AG08395 (cell line): ENCODE results near the gene TENT4B.

Source experiments
- DNase-seq: peaks from one replicate; pipeline ENCODE4 v3.0.0; 2012; ENCODE audit warnings: mixed read lengths, low spot score

The TENT4B gene

DNA sequence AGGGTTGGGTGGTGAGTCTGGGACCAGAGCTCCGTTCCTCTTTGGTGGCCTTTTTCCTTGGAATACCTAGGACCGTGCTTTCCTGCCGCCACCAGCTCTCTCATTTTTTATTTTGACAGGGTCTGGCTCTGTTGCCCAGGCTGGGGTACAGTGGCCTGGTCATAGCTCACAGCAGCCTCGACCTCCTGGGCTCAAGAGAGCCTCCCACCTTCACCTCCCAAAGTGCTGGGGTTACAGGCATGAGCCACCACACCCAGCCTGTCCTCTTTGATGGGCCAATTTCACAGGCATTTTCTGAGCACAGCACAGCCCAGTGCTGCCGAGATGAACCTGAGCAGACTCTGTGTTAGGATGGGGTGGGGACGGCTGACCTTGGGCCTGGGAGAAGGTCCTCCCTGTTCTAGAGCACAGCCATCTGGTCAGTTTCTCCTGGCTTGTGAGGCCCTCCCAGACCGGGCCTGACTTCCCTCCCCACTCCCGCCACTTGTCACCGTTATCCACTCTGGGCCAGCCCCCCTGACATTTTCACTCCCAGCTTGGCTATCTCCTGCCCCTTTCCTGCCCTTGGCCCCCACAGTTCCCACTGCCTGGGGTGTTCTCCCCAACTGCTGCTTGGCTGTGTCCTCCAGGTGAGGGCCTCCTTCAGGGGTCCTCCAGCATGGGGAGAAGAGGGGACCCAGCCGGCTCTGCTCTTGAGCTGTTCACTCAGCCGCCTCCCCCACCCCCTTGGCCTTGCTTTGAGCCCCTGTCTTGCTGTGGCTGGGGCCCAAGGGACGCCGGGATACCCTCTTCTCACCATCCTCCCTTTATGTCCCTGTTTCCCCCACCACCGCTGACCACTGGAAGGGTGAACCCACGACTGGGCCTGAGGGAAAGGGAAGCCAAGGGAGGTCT lies 118.3 kb downstream of the TENT4B start:
- DNase-seq = no peak

DNA sequence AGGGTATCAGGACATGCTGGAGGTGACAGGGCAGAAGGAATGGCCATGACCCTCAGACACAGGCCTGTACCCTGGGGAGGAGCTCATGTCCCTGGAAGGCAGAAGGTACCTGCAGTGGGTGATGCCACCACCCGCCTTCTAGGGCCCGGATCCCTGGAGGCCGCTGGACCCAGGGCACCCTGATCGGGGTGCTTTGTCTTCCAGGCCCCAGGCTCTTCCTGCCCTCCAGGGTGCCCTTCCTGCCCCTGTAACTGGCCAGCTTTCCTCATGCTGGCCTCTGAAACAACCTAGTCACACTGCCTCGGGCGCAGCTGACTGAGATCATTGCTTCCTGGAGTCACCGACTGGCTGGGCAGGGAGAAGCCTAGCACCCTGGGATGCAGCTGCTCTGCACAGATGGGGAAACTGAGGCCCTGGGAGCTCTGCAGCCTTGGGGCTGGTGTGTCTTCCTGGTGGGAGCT lies 119.0 kb downstream of the TENT4B start:
- DNase-seq = no peak

DNA sequence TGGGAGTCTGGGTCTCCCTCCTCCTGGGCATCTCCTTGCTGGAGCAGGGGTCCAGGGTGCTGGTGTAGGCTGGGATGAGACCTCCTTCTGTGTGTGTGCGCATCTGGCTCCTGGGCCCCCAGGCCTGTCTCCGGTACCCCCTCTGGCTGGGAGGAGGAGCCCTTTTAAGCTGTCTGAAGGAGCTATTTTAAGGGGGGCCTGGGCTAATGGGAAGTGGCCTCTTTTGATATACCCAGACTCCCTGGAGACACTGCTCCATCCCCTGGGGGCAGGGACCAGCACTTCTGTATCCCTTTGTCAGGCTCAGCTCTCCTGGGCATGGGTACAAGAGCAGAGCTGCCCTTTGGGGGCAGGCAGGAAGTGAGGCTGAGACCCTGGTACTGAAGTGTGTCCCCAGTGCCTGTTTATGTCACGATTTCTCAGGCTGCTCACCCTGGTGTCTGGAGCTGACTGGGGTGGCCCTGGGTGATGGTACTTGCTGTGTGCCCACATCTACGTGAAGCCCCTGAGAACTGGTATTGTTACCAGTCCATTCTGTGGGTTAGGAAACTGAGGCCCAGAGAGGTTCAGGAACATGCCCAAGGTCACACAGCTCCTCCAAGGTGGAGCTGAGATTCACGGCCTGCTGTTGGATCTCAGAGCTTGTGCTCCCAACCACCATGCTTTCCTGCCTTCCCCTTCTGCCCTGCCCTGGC lies 119.7 kb downstream of the TENT4B start:
- no peak for DNase-seq

DNA sequence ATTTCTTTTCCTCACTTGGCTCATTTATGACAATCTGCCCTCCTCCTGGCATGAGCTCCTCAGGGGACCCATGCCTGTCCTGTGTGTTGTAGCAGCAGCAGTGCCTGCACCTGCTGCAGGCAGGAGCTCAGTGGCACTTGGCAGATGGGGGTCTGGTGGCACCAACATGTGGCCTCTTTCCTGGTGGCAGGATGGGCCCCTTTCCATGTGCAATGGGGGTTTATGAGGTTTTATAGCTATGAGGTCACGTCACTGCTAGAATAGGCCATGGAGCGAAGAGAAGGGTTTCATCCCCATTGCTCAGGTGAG lies 120.2 kb downstream of the TENT4B start:
- DNase-seq = no peak

DNA sequence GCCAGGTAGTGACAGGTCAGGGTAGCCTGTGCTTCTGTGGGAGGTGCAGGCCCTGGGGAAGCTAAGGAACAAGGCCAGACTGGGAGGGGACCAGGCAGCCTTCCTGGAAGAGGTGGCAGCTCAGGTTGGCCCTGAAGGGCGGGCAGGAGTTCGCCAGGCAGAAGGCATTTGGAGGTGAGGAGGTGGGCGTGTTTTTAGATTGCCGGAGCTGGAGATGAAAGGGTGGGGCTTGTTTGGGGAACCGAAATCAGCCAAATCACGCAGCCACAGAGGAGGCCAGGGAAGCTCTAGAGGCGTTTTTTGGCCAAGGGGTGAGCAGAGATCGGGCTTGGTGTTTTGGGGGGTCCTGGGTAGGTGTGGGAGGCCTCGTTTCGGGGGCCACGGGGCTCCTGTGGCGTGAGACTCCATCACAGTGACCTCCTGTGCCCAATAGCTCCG lies 120.8 kb downstream of the TENT4B start:
- no peak for DNase-seq

DNA sequence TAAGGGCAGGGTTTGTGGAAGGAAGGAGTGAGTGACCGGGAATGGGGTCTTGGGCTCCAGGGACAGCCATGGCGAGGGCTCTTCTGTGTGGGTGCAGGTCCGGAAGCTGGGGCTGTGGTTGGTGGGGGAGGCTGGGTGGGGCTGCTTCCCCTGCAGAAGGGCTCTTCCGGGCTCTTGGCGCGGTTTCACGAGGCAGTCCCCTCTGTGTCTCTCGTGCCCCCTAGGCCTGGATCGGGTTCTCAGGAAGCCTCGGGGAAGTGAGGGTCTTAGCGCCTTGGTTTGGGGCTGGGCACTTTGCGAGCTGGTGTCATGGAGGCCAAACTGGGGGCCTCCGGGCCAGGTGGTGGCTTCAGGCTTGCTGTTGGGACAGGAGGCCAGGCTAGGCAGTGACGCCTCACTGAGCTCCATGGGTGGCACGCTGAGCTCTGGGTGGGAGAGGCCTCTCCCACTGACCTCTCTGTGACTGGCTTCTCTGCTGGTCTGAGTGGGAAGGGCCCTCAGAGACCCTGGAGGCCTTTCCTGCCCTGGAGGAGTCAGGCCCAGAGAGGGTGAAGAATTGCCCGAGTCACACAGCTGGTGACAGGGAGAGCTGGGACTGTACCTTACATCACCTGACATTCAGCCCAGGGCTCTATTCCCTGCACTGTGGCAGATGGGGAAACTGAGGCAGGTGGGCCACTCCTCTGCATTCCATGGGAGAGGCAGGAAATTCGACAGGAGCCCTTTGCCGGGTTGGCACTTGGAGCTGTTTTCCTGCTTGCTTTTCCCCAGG lies 121.4 kb downstream of the TENT4B start:
- DNase-seq = no peak

DNA sequence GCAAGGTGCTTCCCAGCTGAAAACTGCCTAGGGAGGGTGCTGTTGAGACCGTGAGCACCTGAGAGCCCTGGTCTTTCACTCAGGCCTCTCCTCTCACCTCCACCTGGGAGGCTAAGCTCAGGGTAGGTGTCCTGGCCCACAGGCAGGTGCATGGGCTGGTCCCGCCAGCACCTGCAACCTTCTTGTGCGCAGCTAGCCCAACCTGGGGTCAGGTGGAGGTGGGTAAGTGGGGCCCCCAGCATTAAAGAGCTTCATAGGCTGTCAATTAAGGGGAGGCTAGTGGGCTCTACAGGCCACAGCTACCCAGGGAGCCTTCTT lies 122.0 kb downstream of the TENT4B start:
- DNase-seq = no peak

DNA sequence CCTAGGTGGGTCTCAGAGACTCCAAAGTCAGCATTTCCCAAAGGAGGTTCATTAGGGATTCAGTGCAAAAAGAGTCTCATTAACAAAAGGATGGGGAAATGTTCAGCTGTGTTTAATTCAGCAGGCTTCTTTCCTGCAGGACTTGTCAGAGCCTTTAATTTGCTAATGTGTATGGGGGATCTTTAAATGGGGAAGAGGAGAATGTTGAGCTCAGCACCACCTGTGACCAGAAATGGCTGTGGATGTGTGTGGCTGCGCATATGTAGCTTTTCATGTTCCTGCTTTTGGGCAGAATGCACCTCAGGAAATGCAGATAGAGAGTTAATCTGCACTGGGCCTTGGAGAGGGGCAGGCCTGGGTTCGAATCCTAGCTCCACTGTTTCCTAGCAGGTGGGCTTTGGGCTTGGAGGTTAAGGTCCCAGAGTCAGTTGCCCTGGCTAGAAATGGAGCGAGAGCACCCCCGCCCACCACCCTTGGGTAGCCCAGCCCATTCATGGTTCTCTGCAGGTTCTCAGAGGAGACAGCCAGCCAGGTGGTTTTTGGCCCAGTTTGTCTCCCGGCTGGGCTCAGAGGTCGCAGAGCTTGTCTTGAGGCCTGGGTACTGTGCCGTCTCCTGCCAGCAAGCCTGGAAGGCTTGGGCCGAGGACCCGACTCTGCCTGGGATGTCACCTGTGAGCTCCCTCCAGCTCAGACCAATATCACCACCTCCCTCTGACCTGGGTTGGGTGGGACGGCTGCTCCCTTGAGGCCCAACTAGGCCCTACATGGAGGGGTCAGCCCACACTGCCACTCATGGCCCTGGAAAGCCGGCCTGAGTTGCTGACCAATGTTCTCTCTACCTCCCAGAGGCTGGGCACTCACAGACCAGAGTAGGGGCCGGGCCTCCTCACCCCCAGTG lies 122.6 kb downstream of the TENT4B start:
- no peak for DNase-seq

DNA sequence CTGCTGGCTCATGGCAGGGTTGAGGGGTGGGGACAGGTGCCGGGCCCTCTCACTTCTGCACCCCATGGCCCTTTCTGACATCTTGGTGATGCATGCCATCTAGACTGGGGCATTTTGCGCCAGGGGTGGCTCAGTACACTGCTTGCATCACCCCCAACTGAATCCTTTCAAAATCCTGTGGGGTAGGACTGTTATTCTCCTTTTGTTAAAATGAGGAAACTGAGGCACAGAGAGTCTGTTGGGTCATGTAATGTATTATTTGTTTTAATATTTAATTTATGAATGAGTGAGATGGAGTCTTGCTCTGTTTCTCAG lies 123.2 kb downstream of the TENT4B start:
- DNase-seq = no peak

DNA sequence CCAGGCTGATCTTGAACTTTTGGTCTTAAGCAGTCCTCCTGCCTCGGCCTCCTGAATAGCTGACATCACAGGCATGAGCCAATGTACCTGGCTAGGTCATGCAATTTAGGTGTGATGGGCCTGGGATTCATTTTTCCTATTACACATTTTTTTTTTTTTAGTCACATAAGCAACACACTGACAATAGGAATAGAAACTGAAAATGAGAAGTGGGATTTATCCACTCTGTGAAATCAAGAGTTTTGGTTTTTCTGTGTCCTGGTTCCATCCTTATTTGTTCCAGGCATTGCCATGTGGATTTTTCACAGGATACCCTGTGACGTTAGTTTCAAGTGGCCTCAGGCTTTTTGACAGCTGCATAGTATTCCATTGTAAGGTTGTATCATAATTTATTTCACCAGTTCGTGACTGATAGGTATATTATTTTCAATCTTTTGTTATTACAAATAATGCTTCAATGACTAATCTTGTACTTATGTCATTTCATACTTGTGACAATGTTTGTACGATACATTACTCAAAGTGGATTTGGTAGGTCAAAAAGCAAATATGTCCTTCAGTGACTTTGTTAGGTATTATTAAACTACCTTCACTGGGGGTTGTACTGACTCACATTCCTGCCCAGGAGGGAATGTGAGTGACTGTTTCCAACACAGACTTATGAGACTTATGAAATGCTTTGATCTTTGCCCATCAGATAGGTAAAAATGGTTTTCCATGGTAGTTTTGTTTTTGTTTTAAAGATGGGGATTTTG lies 123.9 kb downstream of the TENT4B start:
- no peak for DNase-seq

DNA sequence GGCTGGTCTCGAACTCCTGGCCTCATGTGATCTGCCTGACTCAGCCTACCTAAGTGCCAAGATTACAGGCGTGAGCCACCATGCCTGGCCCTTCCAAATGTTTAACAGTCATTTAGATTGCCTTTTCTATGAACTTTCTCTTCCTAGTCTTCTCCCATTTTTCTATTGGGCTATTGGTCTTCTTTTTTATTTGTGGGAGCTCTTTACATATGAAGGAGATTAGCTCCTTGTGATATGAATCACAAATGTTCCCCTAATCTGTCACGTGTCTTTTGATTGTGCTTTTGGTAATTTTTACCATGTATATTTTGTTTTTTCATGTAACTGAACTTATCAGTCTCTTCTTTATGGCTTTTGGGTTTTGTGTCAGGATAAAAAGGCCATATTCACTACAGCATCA lies 125.1 kb downstream of the TENT4B start:
- DNase-seq = no peak

DNA sequence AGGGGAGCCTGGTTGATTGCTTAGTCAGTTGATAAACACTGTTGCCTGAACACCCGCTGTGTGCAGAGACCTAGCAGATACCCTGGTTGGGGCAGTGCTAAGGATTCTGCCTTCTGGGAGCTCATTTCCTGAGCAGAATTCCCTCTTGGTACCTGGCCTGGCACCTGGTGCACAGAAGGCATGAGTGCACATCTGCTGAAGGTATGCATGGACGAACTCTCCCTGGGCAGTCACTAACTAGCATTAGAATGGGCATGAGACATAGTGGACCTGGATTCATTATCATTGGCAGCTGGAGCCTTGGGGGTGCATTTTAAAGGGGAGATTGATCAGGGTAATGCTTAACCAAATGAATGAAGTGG lies 126.4 kb downstream of the TENT4B start:
- DNase-seq = no peak

DNA sequence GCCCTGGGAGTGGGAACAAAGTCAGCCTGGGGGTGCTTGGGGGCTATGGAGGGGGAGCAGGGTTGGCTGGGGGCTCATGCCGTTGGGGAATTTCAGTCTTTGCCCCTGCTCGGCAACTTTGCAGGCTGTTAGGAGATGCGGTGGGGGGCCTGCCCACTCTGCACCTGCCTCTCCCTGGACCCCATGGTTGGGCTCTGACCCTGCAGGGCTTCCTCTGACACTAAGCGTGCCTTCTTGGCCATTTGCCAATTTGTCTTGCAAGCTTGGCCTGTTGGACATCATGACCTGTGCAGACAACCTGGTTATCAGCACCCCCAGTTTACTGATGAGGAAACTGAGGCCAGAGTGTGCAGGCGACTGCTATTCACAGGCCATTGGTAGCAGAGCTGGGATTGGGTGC lies 127.8 kb downstream of the TENT4B start:
- DNase-seq = no peak
